ENCODE measurements around the gene SMU1.
A peak's percentile ranks its signal among the peaks of the same experiment; 100 is the strongest.
"Not testable (repeated sequence)": the region's sequence is repeated elsewhere in the genome, so short reads cannot be mapped to it uniquely, and the experiment has no call there.

The SMU1 gene

DNA sequence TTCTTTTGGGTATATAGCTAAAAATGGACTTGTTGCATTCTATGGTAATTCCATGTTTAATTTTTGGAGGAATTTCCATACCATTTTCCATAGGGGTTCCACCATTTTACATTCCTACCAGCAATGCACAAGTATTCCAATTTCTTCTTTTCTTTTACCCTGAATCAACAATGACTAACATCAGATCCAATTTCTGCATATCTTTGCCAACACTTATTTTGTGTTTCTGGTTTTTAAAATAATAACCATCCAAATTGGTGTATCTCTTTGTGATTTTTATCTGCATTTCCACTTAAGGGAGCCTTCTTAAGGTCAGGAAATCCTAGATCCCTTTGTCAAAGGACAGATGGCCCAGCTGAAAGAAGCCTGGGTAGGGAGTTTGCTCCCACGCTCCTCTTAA lies 29.5 kb upstream of the SMU1 start:
- no peak for DNase-seq (ENCODE audit: low read depth in 2 of 2, low spot score in 1 of 2)

GRCh38 chr9:33105504-33105903 lies 29.0 kb upstream of the SMU1 start:
- no peak for DNase-seq (ENCODE audit: low read depth in 2 of 2, low spot score in 1 of 2)

GRCh38 chr9:33104401-33104800 lies 27.9 kb upstream of the SMU1 start:
- DNase-seq (ENCODE audit: low read depth in 2 of 2, low spot score in 1 of 2), result no peak

DNA sequence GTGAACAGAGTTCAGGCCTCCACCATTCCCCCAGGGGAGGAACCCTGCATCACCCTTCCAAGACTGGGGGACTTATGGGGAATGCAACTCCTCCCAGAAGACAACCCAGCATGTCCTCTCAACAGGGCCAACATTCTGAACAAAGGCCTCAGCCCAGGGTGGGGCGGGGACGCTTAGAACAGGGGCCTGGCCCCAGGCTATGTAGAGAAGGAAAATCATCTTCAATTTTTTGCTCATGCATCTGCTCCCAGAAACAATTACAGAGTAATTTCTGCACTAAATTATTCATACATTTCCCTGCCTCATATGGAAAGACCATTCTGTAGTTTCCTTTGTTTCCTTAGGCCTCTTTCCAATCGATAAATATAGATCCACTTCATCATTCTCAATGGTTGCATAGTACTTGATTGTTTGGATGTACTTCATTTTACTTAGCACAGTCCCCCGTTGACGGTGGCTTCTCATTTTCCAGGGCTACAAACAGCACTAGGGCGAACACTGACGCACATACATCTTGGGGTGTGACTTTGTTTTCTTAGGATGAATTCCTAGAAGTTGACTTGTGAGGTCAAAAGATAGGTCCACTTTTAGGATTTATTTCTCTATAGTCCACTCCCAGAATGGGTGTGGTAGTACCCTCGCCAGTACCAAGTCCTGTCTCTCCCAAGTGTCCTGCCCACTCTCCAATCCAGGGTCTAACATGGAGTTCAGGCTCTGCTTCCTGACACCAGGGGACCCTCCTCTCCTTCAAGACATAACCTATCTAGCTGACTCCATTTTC lies 27.2 kb upstream of the SMU1 start:
- no peak for DNase-seq (ENCODE audit: low read depth in 2 of 2, low spot score in 1 of 2)

- DNase-seq (ENCODE audit: low read depth in 2 of 2, low spot score in 1 of 2), result no peak
These were observed 26.2 kb upstream of the SMU1 start for GRCh38 chr9:33102551-33103210.

DNA sequence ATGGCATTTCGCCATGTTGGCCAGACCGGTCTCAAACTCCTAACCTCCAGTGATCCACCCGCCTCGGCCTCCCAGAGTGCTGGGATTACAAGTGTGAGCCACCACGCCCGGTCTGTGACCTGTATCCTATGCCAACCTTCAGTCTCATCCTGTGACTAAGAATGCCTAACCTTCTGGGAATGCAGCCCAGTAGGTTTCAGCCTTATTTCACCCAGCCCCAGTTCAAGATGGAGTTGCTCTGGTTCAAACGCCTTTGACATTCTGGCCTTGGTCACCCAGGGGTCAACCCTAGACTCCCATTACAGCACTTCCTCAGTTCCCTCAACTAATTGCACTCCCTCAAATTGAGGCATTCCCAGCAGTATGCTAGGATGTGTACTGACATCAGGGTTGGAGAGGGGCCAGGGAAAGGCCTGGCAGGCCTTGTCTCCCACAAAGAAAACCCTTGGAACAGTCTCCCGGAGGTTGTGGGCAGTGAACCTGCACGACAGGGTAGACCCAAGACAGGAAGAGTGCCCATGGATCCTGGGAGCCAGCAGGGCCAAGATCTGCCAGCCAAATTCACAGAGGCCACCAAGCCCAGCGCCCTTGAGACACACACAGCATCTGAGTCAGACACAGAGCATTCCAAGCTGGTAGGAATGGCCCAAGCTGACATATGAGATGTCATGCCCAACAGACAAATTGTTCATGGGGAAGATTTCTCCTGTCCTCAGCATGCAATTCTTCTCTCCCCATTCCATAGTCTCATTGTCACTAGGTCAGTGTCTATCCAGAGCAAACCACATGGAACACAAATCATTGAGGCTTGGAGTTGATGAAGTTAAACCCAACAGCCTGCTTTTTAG lies 24.9 kb upstream of the SMU1 start:
- DNase-seq (ENCODE audit: low read depth in 2 of 2, low spot score in 1 of 2), result no peak

- DNase-seq (ENCODE audit: low read depth in 2 of 2, low spot score in 1 of 2), result no peak
These were observed 23.3 kb upstream of the SMU1 start for GRCh38 chr9:33099754-33100153.

DNA sequence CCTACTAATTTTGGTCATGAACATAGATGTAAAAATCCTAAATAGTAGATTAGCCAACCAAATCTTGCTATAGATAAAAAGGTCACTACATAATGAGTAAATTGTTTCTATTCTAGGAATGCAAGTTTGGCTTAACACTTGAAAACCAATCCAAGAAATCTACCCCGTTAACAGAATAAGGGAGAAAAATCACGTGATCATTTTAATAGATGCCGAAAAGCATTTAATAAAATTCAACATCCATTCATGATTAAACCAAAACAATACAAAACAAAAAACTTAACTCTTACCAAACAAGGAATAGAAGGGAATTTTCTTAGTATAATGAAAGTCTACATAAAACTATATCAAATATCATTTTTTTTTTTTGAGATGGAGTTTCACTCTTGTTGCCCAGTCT lies 20.7 kb upstream of the SMU1 start:
- DNase-seq (ENCODE audit: low read depth in 2 of 2, low spot score in 1 of 2), result no peak

- no peak for DNase-seq (ENCODE audit: low read depth in 2 of 2, low spot score in 1 of 2)
These were observed 16.2 kb upstream of the SMU1 start for GRCh38 chr9:33092634-33093033.

DNA sequence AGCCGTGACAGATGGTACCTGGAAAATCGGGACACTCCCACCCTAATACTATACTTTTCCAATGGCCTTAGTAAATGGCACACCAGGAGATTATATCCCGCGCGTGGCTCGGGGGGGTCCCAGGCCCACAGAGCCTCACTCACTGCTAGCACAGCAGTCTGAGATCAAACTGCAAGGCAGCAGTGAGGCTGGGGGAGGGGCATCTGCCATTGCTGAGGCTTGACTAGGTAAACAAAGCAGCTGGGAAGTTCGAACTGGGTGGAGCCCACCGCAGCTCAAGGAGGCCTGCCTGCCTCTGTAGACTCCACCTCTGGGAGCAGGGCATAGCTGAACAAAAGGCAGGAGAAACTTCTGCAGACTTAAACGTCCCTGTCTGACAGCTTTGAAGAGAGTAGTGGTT lies 9.2 kb upstream of the SMU1 start:
- DNase-seq (ENCODE audit: low read depth in 2 of 2, low spot score in 1 of 2), result not testable (repeated sequence)

GRCh38 chr9:33082538-33083326 lies 6.3 kb upstream of the SMU1 start:
- no peak for DNase-seq (ENCODE audit: low read depth in 2 of 2, low spot score in 1 of 2)

GRCh38 chr9:33082128-33082527 lies 5.7 kb upstream of the SMU1 start:
- DNase-seq (ENCODE audit: low read depth in 2 of 2, low spot score in 1 of 2), result no peak

DNA sequence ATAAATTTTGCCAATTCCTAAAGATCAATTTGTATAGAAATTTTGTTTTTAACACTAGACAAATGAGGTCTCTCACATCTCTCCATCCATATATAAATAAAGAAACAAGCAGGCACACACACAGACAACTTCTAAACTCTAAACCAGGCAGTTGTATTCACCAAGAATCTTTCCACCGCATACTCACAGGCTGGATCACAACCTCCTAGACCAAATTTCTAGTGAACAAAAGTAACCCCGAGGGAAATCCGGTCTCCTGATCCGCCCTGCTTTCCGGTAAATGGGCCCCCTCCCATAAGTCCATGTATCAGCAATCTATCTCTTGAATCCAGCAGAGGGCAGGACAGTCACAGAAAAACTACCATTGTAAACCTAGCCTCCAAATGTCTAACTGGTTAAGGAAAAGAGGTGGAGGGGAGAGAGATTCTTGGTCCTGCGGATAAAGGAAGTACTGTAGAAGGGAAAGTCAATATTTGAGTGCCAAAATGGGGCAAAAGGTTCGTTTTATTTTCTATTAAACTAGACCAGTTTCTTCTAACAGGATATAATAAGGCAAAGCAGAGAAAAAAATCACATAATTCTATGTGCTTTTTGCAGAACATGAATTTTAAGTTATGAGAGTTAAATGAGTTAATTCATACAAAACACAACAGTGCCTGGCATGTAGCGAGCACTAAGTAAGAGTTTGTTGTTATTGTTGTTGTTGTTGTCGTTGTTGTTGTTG lies 4.8 kb upstream of the SMU1 start:
- DNase-seq (ENCODE audit: low read depth in 2 of 2, low spot score in 1 of 2), result peak in 1 of 2 donors; percentile 23

DNA sequence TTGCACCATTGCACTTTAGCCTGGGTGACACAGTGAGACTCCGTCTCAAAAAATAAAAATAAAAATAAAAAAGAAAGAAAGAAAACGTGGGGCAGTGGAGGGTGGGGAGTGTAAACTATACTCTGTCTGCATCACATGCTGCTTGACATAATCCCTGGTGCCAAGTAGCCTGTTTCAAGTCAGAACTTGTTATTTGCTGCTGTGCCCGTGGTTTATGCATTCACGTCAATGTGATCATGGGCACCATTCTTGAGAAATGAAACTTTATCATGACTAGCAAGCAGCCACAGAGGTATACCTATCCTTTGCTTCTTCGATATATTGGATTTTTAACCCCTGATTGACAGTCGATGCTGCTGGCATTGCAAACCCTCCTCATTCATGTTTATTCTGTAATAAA lies 4.1 kb upstream of the SMU1 start:
- DNase-seq (ENCODE audit: low read depth in 2 of 2, low spot score in 1 of 2), result no peak

DNA sequence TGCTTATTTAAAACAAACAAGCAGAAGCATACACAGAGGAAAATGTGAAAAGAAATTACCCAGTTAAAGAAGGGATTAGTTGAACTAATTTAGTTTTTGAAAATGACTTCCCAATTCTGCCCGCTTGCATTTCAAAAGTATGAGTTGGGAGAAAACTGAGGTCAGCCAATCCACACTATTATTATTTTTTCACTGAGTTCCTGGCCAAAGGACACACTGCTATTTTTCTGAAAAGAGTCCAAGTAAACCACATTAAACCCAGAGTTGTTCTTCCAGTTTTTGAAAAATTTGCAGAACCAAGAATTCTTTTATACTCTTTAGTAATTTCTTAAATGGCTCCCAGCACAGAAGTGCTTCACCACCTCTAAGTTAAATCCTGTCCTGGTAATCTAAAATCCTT lies 7.5 kb downstream of the SMU1 start:
- DNase-seq (ENCODE audit: low read depth in 2 of 2, low spot score in 1 of 2), result no peak

GRCh38 chr9:33065157-33066076 lies 11.1 kb downstream of the SMU1 start:
- no peak for DNase-seq (ENCODE audit: low read depth in 2 of 2, low spot score in 1 of 2)

DNA sequence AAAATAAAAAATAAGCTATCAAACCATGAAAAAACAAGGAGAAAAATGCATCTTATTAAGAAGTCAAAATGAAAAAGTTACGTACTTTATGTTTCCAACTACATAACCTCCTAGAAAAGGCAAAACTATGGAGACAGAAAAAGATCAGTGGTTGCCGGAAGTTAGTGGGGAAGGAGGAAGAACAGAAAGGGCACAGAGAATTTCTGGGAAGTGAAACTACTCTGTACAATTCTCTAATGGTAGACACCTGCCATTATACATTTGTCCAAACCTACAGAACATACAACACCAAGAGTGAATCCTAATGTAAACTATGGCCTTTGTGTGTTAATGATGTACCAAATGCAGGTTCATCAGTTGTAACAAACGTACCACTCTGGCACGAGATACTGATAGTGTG lies 25.3 kb downstream of the SMU1 start:
- no peak for DNase-seq (ENCODE audit: low read depth in 2 of 2, low spot score in 1 of 2)

- no peak for DNase-seq (ENCODE audit: low read depth in 2 of 2, low spot score in 1 of 2)
These were observed 26.7 kb downstream of the SMU1 start for GRCh38 chr9:33049680-33050361.

DNA sequence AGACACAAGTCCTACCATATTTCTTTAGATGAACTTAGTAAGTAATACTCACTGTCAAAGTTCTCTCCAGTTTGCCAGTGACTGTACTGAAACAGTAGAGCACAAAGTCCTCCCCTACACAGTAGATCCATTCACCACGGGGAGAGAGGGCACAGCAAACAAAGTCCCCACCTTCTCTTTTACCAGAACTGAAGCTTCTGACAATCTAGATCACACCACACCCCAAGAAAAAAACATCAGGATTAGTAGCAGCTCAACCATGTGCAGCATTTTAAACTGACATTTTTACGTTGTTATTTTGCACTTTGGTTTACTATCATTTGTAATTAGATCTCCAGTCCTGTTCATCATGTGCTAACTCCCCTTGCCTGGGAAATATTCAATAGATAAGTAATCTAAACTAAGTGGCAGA lies 28.4 kb downstream of the SMU1 start:
- no peak for DNase-seq (ENCODE audit: low read depth in 2 of 2, low spot score in 1 of 2)

Measured in stimulated activated CD8-positive, alpha-beta memory T cell treated with anti-CD3 and anti-CD28 coated beads, Interleukin-4, amount 100 ng/mL, for 4 hours (primary cell).